Neural crest cell (in vitro differentiated cells): ENCODE data around the gene LMO7. TPM values are rescaled to one million over a fixed set of nuclear protein-coding genes. Genes with fewer than 3 reads are reported as not detected.

Source experiments
- DNase-seq: peaks from one replicate; pipeline ENCODE4 v3.0.0; 2021; ENCODE audit warnings: low read depth, mixed read lengths, low spot score
- H3K27ac Mint-ChIP-seq: one replicate; pipeline ENCODE4 v1.8.0; 2021; ENCODE audit warnings: mild to moderate bottlenecking, mixed read lengths; ENCODE audit not compliant: unreplicated experiment
- H3K27me3 Mint-ChIP-seq: 2 replicates; pipeline ENCODE4 v1.8.0; 2021; ENCODE audit warnings: low read depth, mild to moderate bottlenecking, mixed read lengths
- H3K36me3 Mint-ChIP-seq: 2 replicates; pipeline ENCODE4 v1.8.0; 2021; ENCODE audit warnings: low read depth, mild to moderate bottlenecking, mixed read lengths
- H3K4me1 Mint-ChIP-seq: 2 replicates; pipeline ENCODE4 v1.8.0; 2021; ENCODE audit warnings: mixed read lengths
- H3K4me3 Mint-ChIP-seq: one replicate; pipeline ENCODE4 v1.8.0; 2021; ENCODE audit warnings: mild to moderate bottlenecking, mixed read lengths
- H3K9me3 Mint-ChIP-seq: 2 replicates; pipeline ENCODE4 v1.8.0; 2021; ENCODE audit warnings: mixed read lengths
- CTCF ChIP-seq: fragments of 200-600 bp; sonication (generic); conservative IDR thresholded peaks from 2 replicates; pipeline ENCODE4 v1.5.0; 2021; ENCODE audit warnings: antibody characterized with exemption, mild to moderate bottlenecking
- total RNA-seq: library from RNA; stranded (reverse); gene quantifications from 2 replicates; pipeline ENCODE4 v1.2.1, GENCODE V29; 2021

Gene LMO7
- total RNA-seq, 1 donor from 2014 or later = 4.8 TPM

GRCh38 chr13:75838366-75839005 lies 202.4 kb downstream of the LMO7 start:
- Mint-ChIP-seq H3K27ac (no peak overlapping the region), H3K4me3 (no peak overlapping the region), H3K36me3 (peaks cover 8% of the 10 kb centered on the region), H3K27me3 (no peaks in the 10 kb centered on the region), H3K9me3 (peaks cover 6% of the 10 kb centered on the region), H3K4me1 (no peaks in the 10 kb centered on the region)
- no peak for TF ChIP-seq CTCF
- DNase-seq = no peak

- no peak for DNase-seq
- no peaks in the 10 kb centered on the region for H3K4me1 Mint-ChIP-seq
- no peak overlapping the region for H3K4me3 Mint-ChIP-seq
- H3K27me3 Mint-ChIP-seq = no peaks in the 10 kb centered on the region
- no peak overlapping the region for H3K27ac Mint-ChIP-seq
- no peak for TF ChIP-seq CTCF
- peaks cover 8% of the 10 kb centered on the region for H3K36me3 Mint-ChIP-seq
- H3K9me3 Mint-ChIP-seq = peaks cover 6% of the 10 kb centered on the region
Measured at GRCh38 chr13:75839406-75839805, 203.3 kb downstream of the LMO7 start.

- H3K27ac Mint-ChIP-seq = no peak overlapping the region
- H3K4me1 Mint-ChIP-seq = no peaks in the 10 kb centered on the region
Measured at GRCh38 chr13:75841905-75842304, 205.8 kb downstream of the LMO7 start.

GRCh38 chr13:75843074-75843473 lies 206.9 kb downstream of the LMO7 start:
- no peak for TF ChIP-seq CTCF
- Mint-ChIP-seq H3K9me3 (peaks cover 6% of the 10 kb centered on the region), H3K27me3 (no peaks in the 10 kb centered on the region), H3K4me3 (no peak overlapping the region), H3K27ac (no peak overlapping the region), H3K36me3 (peaks cover 8% of the 10 kb centered on the region), H3K4me1 (no peaks in the 10 kb centered on the region)
- no peak for DNase-seq

More at GRCh38 chr13:75841905-75842304, 205.8 kb downstream of the LMO7 start:
- H3K36me3 Mint-ChIP-seq = peaks cover 8% of the 10 kb centered on the region
- H3K27me3 Mint-ChIP-seq = no peaks in the 10 kb centered on the region
- DNase-seq = no peak
- peaks cover 6% of the 10 kb centered on the region for H3K9me3 Mint-ChIP-seq
- TF ChIP-seq CTCF = no peak
- no peak overlapping the region for H3K4me3 Mint-ChIP-seq

- no peaks in the 10 kb centered on the region for H3K4me1 Mint-ChIP-seq
- no peaks in the 10 kb centered on the region for H3K27me3 Mint-ChIP-seq
- H3K36me3 Mint-ChIP-seq = peaks cover 8% of the 10 kb centered on the region
- no peak for TF ChIP-seq CTCF
- H3K4me3 Mint-ChIP-seq = no peak overlapping the region
- no peak for DNase-seq
- H3K9me3 Mint-ChIP-seq = peaks cover 8% of the 10 kb centered on the region
- no peak overlapping the region for H3K27ac Mint-ChIP-seq
Measured at GRCh38 chr13:75843991-75844390, 207.9 kb downstream of the LMO7 start.
